AG04449 (cell line): ENCODE results near the gene CHMP1A.
"Not testable (repeated sequence)": the region's sequence is repeated elsewhere in the genome, so short reads cannot be mapped to it uniquely, and the experiment has no call there.

Experiments used
- CTCF ChIA-PET: fragments of 350-600 bp; formaldehyde crosslinking; extraction: SDS; loops from one replicate; lab custom pipeline; 2021; ENCODE audit warnings: antibody characterized with exemption; lab: Yijun Ruan, JAX
- POLR2A ChIA-PET: fragments of 400-600, 350-600 bp; formaldehyde crosslinking; extraction: SDS; loops from one replicate; lab custom pipeline; 2020; ENCODE audit warnings: antibody characterized with exemption, inconsistent platforms; lab: Yijun Ruan, JAX
- DNase-seq: peaks from one replicate; pipeline ENCODE4 v3.0.0-alpha.2; 2010; ENCODE audit warnings: low read depth, low spot score
- H3K4me3 ChIP-seq: 2 replicates; pipeline ENCODE4 v1.5.1; 2011; ENCODE audit warnings: low read depth, mild to moderate bottlenecking, control low read depth, low read length
- TF ChIP-seq, protein P1 (sequence below): IDR thresholded peaks from one replicate; pipeline ENCODE4 v1.5.1; 2011; ENCODE audit warnings: mild to moderate bottlenecking, moderate library complexity, low read length, control low read depth, inconsistent platforms; ENCODE audit not compliant: insufficient read depth; ENCODE audit errors: missing control alignments

Gene CHMP1A

DNA sequence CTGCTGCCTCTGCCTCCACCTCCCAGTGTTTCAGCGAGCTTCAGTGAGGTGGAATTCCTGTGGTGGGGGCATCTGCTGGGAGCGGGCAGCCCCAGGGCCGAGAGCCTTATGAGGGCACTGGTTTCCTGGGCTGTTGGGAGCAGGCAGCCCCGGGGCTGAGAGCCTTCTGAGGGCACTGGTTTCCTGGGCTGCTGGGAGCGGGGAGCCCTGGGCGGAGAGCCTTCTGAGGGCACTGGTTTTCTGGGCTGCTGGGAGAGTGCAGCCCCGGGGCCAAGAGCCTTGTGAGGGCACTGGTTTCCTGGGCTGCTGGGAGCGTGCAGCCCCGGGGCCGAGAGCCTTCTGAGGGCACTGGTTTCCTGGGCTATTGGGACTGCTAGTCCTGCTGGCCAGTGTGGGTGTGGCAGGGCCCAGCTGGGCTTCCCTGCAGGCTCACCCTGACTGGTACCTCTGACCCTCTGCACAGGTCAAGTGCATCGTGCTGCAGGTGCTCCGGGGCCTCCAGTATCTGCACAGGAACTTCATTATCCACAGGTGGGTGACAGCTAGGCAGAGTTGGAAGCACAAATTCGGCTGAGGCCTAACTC, 34.6 kb upstream of the CHMP1A start:
- TF ChIP-seq, protein P1, sequence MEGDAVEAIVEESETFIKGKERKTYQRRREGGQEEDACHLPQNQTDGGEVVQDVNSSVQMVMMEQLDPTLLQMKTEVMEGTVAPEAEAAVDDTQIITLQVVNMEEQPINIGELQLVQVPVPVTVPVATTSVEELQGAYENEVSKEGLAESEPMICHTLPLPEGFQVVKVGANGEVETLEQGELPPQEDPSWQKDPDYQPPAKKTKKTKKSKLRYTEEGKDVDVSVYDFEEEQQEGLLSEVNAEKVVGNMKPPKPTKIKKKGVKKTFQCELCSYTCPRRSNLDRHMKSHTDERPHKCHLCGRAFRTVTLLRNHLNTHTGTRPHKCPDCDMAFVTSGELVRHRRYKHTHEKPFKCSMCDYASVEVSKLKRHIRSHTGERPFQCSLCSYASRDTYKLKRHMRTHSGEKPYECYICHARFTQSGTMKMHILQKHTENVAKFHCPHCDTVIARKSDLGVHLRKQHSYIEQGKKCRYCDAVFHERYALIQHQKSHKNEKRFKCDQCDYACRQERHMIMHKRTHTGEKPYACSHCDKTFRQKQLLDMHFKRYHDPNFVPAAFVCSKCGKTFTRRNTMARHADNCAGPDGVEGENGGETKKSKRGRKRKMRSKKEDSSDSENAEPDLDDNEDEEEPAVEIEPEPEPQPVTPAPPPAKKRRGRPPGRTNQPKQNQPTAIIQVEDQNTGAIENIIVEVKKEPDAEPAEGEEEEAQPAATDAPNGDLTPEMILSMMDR = no peak
- POLR2A ChIA-PET = no interaction called here
- H3K4me3 ChIP-seq = no peak overlapping the region
- CTCF ChIA-PET = interaction anchor here (5.2 kb wide), 1 partner anchor 8 kb away, joined by 36 read pairs; no protein-coding TSS in a partner anchor
- no peak for DNase-seq

DNA sequence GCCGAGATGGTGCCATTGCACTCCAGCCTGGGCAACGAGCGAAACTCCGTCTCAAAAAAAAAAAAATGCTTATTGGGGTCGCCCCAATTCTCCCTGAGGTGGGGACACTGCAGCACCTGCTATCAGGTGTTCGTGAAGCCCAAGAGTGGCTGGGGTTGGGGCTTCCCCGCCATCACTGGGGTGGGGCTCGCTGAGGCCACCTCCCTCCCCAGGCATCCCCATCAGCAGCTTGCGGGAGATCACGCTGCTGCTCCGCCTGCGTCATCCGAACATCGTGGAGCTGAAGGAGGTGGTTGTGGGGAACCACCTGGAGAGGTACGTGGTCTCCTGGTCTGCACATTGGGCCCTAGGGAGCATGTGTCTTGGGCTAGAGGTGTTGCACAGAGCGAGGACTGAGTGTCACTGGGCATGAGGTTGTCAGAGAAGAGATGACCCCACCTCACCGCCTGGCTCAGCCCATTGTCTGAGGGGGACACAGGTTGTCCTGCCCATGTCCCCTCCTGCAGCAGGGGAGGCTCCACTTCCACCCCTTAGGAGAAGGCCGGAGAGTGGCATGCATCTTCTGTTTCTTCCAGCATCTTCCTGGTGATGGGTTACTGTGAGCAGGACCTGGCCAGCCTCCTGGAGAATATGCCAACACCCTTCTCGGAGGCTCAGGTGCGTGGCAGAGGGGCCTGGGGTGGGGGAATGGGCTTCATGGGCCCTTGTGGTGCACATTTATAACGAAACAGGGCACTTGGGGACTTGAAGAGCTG, 33.9 kb upstream of the CHMP1A start:
- ChIA-PET CTCF (interaction anchor here (5.2 kb wide), 1 partner anchor 8 kb away, joined by 36 read pairs; no protein-coding TSS in a partner anchor), POLR2A (no interaction called here)
- TF ChIP-seq, protein P1 = no peak
- DNase-seq = no peak
- no peak overlapping the region for H3K4me3 ChIP-seq

DNA sequence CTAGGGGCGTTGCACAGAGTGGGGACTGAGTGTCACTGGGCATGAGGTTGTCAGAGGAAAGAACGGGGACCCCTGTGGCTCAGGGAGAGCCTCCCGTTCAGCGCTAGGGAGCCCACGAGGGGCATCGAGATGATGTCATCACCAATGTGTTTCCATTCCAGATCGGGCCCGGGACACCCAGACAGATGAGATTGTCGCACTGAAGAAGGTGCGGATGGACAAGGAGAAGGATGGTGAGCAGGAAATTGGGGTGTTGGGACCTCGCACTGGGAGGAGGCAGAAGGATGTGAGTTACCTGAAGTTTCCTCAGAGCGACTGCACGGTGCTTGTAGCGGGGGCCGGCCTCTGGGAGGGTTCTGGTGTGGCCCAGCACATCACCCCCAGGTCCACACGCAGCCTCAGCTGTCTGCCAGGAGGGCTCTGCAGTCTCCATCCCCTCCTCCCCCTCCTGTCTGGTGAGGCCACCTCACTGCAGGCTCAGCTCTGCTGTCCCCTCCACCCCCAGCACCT, 32.9 kb upstream of the CHMP1A start:
- DNase-seq = no peak
- ChIA-PET POLR2A (no interaction called here), CTCF (interaction anchor here (5.2 kb wide), 1 partner anchor 9 kb away, joined by 36 read pairs; no protein-coding TSS in a partner anchor)
- H3K4me3 ChIP-seq = no peak overlapping the region
- TF ChIP-seq, protein P1 = no peak

DNA sequence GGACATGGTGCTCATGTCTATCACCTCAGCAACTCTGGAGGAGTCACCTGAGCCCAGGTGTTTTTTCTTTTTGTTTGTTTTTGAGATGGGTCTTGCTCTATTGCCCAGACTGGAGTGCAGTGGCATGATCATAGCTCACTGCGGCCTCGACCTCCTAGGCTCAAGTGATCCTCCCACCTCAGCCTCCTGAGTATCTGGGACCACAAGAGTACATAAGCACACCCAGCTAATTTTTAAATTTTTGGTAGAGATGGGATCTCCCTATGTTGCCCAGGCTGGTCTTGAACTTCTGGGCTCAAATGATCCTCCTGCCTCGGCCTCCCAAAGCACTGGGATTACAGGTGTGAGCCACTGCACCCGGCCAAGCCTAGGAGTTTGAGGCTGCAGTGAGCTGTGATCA, 32.1 kb upstream of the CHMP1A start:
- DNase-seq, POLR2A ChIA-PET, H3K4me3 ChIP-seq: not testable (repeated sequence)
- CTCF ChIA-PET = interaction anchor here (5.2 kb wide), 1 partner anchor 10 kb away, joined by 36 read pairs; no protein-coding TSS in a partner anchor

DNA sequence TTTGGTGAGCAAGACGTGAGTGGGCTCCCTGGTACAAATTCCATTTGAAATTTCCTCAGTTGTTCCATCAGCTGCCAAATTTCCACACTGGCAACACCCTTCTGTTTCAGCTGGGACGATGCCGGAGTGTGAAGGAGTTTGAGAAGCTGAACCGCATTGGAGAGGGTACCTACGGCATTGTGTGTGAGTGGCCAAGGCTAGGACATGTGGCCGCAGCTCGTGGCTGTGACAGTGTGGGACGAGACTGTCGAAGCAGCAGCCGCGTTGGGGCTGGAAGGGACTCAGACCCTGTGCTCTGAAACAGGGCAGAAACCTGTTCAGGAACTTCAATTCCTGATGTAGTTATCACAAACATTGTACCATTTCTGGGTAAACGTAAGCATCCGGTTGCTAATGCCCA, 31.6 kb upstream of the CHMP1A start:
- H3K4me3 ChIP-seq = no peak overlapping the region
- ChIA-PET POLR2A (no interaction called here), CTCF (interaction anchor here (5.2 kb wide), 1 partner anchor 11 kb away, joined by 36 read pairs; no protein-coding TSS in a partner anchor)
- DNase-seq = no peak
- TF ChIP-seq, protein P1 = no peak

DNA sequence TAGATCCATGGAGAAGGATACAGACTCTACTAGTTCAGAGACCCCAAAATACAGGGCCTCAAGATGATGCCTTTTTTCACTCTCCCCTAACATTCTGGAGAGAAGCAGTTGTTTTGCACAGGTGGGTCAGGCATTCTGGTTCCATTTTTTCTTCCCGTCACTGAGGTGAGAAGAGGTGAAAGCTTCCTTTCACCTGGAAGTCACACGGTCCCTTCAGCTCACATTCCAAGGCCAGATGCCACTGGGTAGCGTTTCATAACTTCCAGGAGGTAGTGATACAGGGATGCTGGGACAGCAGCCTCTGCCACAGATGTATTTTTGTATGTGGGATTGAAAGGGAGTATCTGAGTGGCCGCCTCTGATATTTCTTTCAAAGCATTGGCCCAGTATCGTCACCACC, 30.9 kb upstream of the CHMP1A start:
- POLR2A ChIA-PET = no interaction called here
- no peak overlapping the region for H3K4me3 ChIP-seq
- TF ChIP-seq, protein P1 = no peak
- CTCF ChIA-PET = interaction anchor here (0.9 to 5.2 kb wide), 2 partner anchors 11 to 21 kb away, joined by 3 to 36 read pairs; no protein-coding TSS in a partner anchor
- no peak for DNase-seq
